ENCODE data around the gene UBE3D.

The UBE3D gene

DNA sequence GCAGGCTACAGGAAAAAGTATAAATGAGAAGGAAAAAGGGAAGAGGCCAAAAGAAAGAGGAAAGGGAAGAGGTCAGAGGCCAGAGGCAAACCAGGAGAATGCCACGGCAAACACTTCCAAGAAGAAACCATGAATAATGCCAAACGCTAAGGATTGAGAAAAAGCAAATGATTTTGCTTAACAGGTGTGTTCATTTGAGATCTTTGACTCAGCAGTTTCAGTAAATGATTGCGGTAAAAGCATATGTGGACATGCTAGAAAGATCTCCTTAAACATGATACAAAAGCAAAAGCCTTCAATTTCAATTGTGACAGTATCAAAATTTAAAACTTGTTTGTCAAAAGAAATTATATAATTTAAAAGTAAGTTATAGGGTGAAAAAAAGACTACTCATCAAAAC lies 70.6 kb downstream of the UBE3D start:
- no peak for TF ChIP-seq ZBTB1 (tag by site-specific recombination; IDR thresholded peaks at IDR 0.05)
- no peak for TF ChIP-seq ZNF157 (tag by site-specific recombination; IDR thresholded peaks at IDR 0.05)
- TF ChIP-seq ZNF510 (tag by site-specific recombination; IDR thresholded peaks at IDR 0.05; ENCODE audit: insufficient replicate concordance) = no peak
- TF ChIP-seq, protein P1, sequence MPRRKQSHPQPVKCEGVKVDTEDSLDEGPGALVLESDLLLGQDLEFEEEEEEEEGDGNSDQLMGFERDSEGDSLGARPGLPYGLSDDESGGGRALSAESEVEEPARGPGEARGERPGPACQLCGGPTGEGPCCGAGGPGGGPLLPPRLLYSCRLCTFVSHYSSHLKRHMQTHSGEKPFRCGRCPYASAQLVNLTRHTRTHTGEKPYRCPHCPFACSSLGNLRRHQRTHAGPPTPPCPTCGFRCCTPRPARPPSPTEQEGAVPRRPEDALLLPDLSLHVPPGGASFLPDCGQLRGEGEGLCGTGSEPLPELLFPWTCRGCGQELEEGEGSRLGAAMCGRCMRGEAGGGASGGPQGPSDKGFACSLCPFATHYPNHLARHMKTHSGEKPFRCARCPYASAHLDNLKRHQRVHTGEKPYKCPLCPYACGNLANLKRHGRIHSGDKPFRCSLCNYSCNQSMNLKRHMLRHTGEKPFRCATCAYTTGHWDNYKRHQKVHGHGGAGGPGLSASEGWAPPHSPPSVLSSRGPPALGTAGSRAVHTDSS (tag by site-specific recombination; IDR thresholded peaks at IDR 0.05) = no peak
- TF ChIP-seq ZNF311 (tag by site-specific recombination; IDR thresholded peaks at IDR 0.05; ENCODE audit: borderline replicate concordance) = no peak
- TF ChIP-seq, protein P2, sequence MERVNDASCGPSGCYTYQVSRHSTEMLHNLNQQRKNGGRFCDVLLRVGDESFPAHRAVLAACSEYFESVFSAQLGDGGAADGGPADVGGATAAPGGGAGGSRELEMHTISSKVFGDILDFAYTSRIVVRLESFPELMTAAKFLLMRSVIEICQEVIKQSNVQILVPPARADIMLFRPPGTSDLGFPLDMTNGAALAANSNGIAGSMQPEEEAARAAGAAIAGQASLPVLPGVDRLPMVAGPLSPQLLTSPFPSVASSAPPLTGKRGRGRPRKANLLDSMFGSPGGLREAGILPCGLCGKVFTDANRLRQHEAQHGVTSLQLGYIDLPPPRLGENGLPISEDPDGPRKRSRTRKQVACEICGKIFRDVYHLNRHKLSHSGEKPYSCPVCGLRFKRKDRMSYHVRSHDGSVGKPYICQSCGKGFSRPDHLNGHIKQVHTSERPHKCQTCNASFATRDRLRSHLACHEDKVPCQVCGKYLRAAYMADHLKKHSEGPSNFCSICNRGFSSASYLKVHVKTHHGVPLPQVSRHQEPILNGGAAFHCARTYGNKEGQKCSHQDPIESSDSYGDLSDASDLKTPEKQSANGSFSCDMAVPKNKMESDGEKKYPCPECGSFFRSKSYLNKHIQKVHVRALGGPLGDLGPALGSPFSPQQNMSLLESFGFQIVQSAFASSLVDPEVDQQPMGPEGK (tag by site-specific recombination; IDR thresholded peaks at IDR 0.05) = no peak
- TF ChIP-seq ZNF341 (tag by site-specific recombination; IDR thresholded peaks at IDR 0.05; ENCODE audit: low read depth) = no peak
- TF ChIP-seq ZNF184 (tag by site-specific recombination; IDR thresholded peaks at IDR 0.05) = no peak
- TF ChIP-seq, protein P3, sequence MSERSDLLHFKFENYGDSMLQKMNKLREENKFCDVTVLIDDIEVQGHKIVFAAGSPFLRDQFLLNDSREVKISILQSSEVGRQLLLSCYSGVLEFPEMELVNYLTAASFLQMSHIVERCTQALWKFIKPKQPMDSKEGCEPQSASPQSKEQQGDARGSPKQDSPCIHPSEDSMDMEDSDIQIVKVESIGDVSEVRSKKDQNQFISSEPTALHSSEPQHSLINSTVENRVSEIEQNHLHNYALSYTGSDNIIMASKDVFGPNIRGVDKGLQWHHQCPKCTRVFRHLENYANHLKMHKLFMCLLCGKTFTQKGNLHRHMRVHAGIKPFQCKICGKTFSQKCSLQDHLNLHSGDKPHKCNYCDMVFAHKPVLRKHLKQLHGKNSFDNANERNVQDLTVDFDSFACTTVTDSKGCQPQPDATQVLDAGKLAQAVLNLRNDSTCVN (tag by site-specific recombination; optimal IDR thresholded peaks at IDR 0.05) = no peak
- no peak for TF ChIP-seq ZNF133 (tag by site-specific recombination; IDR thresholded peaks at IDR 0.05)
- TF ChIP-seq ZNF394 (tag by site-specific recombination; IDR thresholded peaks at IDR 0.05; ENCODE audit: borderline replicate concordance) = no peak
- no peak for TF ChIP-seq KLF9 (tag by site-specific recombination; IDR thresholded peaks at IDR 0.05; ENCODE audit: low read depth)
- no peak for TF ChIP-seq ZNF223 (tag by site-specific recombination; IDR thresholded peaks at IDR 0.05)
- TF ChIP-seq SP3 (tag by site-specific recombination; IDR thresholded peaks at IDR 0.05) = no peak
- TF ChIP-seq, protein P4, sequence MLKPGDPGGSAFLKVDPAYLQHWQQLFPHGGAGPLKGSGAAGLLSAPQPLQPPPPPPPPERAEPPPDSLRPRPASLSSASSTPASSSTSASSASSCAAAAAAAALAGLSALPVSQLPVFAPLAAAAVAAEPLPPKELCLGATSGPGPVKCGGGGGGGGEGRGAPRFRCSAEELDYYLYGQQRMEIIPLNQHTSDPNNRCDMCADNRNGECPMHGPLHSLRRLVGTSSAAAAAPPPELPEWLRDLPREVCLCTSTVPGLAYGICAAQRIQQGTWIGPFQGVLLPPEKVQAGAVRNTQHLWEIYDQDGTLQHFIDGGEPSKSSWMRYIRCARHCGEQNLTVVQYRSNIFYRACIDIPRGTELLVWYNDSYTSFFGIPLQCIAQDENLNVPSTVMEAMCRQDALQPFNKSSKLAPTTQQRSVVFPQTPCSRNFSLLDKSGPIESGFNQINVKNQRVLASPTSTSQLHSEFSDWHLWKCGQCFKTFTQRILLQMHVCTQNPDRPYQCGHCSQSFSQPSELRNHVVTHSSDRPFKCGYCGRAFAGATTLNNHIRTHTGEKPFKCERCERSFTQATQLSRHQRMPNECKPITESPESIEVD (tag by site-specific recombination; IDR thresholded peaks at IDR 0.05) = no peak
- no peak for TF ChIP-seq ZNF239 (tag by site-specific recombination; IDR thresholded peaks at IDR 0.05)
- H3K36me3 ChIP-seq (ENCODE audit: control insufficient read depth in 2 of 2, insufficient read depth in 1 of 2, low read length in 2 of 2) = no peaks in the 10 kb centered on the region
- H3K9me3 ChIP-seq (ENCODE audit: control insufficient read depth, insufficient read depth, low read depth, low read length) = no peaks in the 10 kb centered on the region
- ChIA-PET POLR2A (no interaction called here), CTCF (no interaction called here)
- H3K27ac ChIP-seq (ENCODE audit: extremely low read depth, low read depth, low read length) = no peak overlapping the region
- H3K4me3 ChIP-seq (ENCODE audit: low read depth, low read length) = no peak overlapping the region
- peaks cover under 1% of the 10 kb centered on the region; the same call in 1 of the 2 replicates for H3K4me1 ChIP-seq (ENCODE audit: control insufficient read depth, insufficient read depth, low read length)

DNA sequence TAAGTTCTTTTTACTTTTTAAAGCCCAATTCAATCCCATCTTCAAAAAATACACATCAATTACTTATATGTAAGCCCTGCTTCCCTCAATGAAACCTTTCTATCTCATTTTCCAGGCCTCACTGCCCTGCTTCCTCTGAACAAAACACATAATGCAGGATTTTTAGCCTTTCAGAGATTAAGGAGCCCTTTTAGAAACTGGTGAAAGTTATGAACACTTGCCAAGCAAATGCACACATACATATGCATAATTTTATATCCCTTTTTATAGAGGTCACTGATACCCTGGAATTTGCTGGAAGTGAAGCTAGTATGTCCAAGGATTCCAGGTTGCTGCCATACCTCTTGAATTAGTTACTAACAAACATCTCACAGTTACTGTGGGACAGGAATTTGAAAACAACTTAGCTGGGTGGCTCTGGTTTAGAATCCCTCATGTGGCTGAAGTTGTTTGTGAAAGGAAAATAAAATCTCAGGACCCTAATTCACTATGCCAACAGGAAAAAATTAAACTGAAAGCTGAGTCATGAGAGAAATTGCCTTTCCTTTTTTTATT lies 75.8 kb downstream of the UBE3D start:
- Histone ChIP-seq H3K4me1 (ENCODE audit: control insufficient read depth, insufficient read depth, low read length) (peaks cover 12% of the 10 kb centered on the region), H3K4me3 (ENCODE audit: low read depth, low read length) (no peak overlapping the region), H3K9me3 (ENCODE audit: control insufficient read depth, insufficient read depth, low read depth, low read length) (no peaks in the 10 kb centered on the region), H3K27ac (ENCODE audit: extremely low read depth, low read depth, low read length) (no peak overlapping the region), H3K36me3 (ENCODE audit: control insufficient read depth in 2 of 2, insufficient read depth in 1 of 2, low read length in 2 of 2) (no peaks in the 10 kb centered on the region)
- ChIA-PET POLR2A (no interaction called here), CTCF (interaction anchor here (1.4 to 1.5 kb wide), 2 partner anchors 65 to 208 kb away, joined by 4 to 5 read pairs; no protein-coding TSS in a partner anchor)
- no peak for TF ChIP-seq ZSCAN30 (tag by site-specific recombination; IDR thresholded peaks at IDR 0.05)
- TF ChIP-seq ZNF394 (tag by site-specific recombination; IDR thresholded peaks at IDR 0.05; ENCODE audit: borderline replicate concordance) = no peak
- TF ChIP-seq ZNF175 (tag by site-specific recombination; IDR thresholded peaks at IDR 0.05) = no peak
- TF ChIP-seq ZNF426 (tag by site-specific recombination; IDR thresholded peaks at IDR 0.05) = no peak
- no peak for TF ChIP-seq OSR2 (tag by site-specific recombination; IDR thresholded peaks at IDR 0.05)
- TF ChIP-seq, protein P5, sequence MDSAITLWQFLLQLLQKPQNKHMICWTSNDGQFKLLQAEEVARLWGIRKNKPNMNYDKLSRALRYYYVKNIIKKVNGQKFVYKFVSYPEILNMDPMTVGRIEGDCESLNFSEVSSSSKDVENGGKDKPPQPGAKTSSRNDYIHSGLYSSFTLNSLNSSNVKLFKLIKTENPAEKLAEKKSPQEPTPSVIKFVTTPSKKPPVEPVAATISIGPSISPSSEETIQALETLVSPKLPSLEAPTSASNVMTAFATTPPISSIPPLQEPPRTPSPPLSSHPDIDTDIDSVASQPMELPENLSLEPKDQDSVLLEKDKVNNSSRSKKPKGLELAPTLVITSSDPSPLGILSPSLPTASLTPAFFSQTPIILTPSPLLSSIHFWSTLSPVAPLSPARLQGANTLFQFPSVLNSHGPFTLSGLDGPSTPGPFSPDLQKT (IDR thresholded peaks at IDR 0.05; ENCODE audit: borderline replicate concordance, low read depth, low read length) = no peak
- TF ChIP-seq ZNF626 (tag by site-specific recombination; IDR thresholded peaks at IDR 0.05) = no peak
- TF ChIP-seq, protein P6, sequence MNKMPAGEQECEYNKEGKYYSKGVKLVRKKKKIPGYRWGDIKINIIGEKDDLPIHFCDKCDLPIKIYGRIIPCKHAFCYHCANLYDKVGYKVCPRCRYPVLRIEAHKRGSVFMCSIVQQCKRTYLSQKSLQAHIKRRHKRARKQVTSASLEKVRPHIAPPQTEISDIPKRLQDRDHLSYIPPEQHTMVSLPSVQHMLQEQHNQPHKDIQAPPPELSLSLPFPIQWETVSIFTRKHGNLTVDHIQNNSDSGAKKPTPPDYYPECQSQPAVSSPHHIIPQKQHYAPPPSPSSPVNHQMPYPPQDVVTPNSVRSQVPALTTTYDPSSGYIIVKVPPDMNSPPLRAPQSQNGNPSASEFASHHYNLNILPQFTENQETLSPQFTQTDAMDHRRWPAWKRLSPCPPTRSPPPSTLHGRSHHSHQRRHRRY (tag by site-specific recombination; IDR thresholded peaks at IDR 0.05) = no peak

Data from HEK293 (cell line).